Measurements from ENCODE around the gene ITGAD.
"Not testable (repeated sequence)": the region's sequence is repeated elsewhere in the genome, so short reads cannot be mapped to it uniquely, and the experiment has no call there.

The ITGAD gene

DNA sequence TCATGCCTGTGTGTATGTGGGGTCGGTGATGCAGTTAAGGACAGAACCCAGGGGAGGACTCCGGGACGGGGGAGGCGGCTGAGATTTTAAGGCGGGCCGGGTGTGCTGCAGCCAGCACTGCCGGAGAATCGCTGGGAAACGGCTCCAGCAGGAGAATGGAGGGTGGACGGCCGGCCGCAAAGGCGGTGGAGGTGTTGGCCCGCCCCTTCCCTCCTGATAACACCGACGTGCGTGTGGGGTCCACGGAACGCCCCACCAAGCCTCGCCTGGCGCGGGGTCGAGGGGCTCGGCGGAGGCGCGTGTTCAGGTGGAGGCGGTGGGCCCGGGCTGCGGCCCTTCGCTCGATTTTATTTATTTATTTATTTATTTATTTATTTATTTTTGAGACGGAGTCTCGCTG is 48.8 kb downstream of the ITGAD start:
- Mint-ChIP-seq H3K27me3 (no peaks in the 10 kb centered on the region), H3K9me3 (no peaks in the 10 kb centered on the region), H3K4me1 (ENCODE audit: low read depth) (peaks cover 26% of the 10 kb centered on the region), H3K27ac (peak overlapping the region; percentile 41), H3K36me3 (ENCODE audit: low read depth) (no peaks in the 10 kb centered on the region), H3K4me3 (peak overlapping the region; percentile 71)
- DNase-seq, result no peak

DNA sequence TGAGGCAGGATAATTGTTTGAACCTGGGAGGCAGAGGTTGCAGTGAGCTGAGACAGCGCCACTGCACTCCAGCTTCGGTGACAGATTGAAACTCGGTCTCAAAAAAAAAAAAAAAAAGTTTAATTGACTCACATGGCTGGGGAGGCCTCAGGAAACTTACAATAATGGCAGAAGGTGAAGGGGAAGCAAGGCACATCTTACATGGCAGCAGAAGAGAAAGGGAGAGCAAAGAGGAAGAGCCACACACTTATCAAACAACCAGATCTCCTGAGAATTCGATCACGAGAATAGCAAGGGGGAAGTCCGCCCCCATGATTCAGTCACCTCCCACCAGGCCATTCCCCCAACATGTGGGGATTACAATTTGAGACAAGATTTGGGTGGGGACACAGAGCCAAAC is 52.8 kb downstream of the ITGAD start:
- not testable (repeated sequence) for DNase-seq; H3K36me3 Mint-ChIP-seq (ENCODE audit: low read depth); H3K9me3 Mint-ChIP-seq; H3K27me3 Mint-ChIP-seq; H3K27ac Mint-ChIP-seq; H3K4me3 Mint-ChIP-seq
- H3K4me1 Mint-ChIP-seq (ENCODE audit: low read depth), result peaks cover 15% of the 10 kb centered on the region

DNA sequence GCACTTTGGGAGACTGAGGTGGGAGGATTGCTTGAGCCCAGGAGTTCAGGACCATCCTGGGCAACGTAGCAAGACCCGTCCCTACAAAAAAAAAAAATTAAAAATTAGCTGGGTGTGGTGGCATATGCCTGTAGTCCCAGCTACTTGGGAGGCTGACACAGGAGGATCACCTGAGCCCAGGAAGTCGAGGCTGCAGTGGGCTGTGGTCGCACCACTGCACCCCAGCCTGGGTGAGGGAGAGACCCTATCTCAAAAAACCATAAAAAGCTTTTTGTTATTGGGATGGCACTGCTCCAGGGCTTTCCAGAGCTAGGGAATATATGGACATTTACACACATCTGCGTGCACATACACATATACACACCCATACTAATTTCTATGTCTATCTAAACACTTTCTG is 58.1 kb downstream of the ITGAD start:
- no peak overlapping the region for H3K4me3 Mint-ChIP-seq
- no peak for DNase-seq
- H3K36me3 Mint-ChIP-seq (ENCODE audit: low read depth), result peaks cover 18% of the 10 kb centered on the region
- H3K27me3 Mint-ChIP-seq, result no peaks in the 10 kb centered on the region
- H3K4me1 Mint-ChIP-seq (ENCODE audit: low read depth), result peaks cover 30% of the 10 kb centered on the region
- no peak overlapping the region for H3K27ac Mint-ChIP-seq
- no peaks in the 10 kb centered on the region for H3K9me3 Mint-ChIP-seq

- H3K4me3 Mint-ChIP-seq, result no peak overlapping the region
- H3K27me3 Mint-ChIP-seq, result no peaks in the 10 kb centered on the region
- H3K4me1 Mint-ChIP-seq (ENCODE audit: low read depth), result peaks cover 34% of the 10 kb centered on the region
- no peak overlapping the region for H3K27ac Mint-ChIP-seq
- no peaks in the 10 kb centered on the region for H3K9me3 Mint-ChIP-seq
- H3K36me3 Mint-ChIP-seq (ENCODE audit: low read depth), result peaks cover 23% of the 10 kb centered on the region
- DNase-seq, result no peak
Observed at GRCh38 chr16:31451681-31452351, 58.7 kb downstream of the ITGAD start.

- Mint-ChIP-seq H3K27ac (peak overlapping the region; percentile 66), H3K36me3 (ENCODE audit: low read depth) (peaks cover 32% of the 10 kb centered on the region), H3K4me1 (ENCODE audit: low read depth) (peaks cover 42% of the 10 kb centered on the region), H3K9me3 (no peaks in the 10 kb centered on the region), H3K27me3 (no peaks in the 10 kb centered on the region), H3K4me3 (no peak overlapping the region)
- DNase-seq, result no peak
Observed at GRCh38 chr16:31452631-31453106, 59.5 kb downstream of the ITGAD start.

GRCh38 chr16:31453255-31454204 is 60.4 kb downstream of the ITGAD start:
- H3K4me1 Mint-ChIP-seq (ENCODE audit: low read depth), result peaks cover 48% of the 10 kb centered on the region
- no peaks in the 10 kb centered on the region for H3K27me3 Mint-ChIP-seq
- no peaks in the 10 kb centered on the region for H3K9me3 Mint-ChIP-seq
- peak; percentile 23 for DNase-seq
- H3K27ac Mint-ChIP-seq, result peak overlapping the region; percentile 63
- H3K36me3 Mint-ChIP-seq (ENCODE audit: low read depth), result peaks cover 39% of the 10 kb centered on the region
- H3K4me3 Mint-ChIP-seq, result no peak overlapping the region

GRCh38 chr16:31455601-31456314 is 62.6 kb downstream of the ITGAD start:
- Mint-ChIP-seq H3K4me1 (ENCODE audit: low read depth) (peaks cover 57% of the 10 kb centered on the region), H3K9me3 (no peaks in the 10 kb centered on the region), H3K27me3 (no peaks in the 10 kb centered on the region), H3K27ac (peak overlapping the region; percentile 80), H3K36me3 (ENCODE audit: low read depth) (peaks cover 41% of the 10 kb centered on the region), H3K4me3 (peak overlapping the region; percentile 90)
- no peak for DNase-seq

DNA sequence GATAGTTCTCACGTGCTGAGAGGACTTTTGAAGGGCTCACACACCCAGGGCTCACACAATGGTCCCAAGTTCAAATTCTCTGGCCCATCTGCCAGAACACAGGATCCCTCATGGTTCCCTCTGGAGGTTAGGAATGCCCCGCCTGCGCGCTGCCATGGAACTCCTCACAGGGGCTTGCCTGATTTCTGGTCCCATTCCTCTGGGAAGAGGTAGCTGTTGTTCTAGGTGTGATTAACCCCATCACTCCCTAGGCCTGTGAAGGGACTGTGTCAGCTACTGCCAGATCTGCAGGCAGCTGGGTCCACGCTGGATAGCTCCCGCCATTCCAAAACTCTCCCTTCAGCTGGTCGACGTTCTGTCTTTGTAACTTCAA is 63.8 kb downstream of the ITGAD start:
- peak overlapping the region; percentile 90 for H3K4me3 Mint-ChIP-seq
- H3K36me3 Mint-ChIP-seq (ENCODE audit: low read depth), result peaks cover 42% of the 10 kb centered on the region
- no peaks in the 10 kb centered on the region for H3K27me3 Mint-ChIP-seq
- H3K4me1 Mint-ChIP-seq (ENCODE audit: low read depth), result peaks cover 57% of the 10 kb centered on the region
- H3K9me3 Mint-ChIP-seq, result no peaks in the 10 kb centered on the region
- peak overlapping the region; percentile 99 for H3K27ac Mint-ChIP-seq
- no peak for DNase-seq

DNA sequence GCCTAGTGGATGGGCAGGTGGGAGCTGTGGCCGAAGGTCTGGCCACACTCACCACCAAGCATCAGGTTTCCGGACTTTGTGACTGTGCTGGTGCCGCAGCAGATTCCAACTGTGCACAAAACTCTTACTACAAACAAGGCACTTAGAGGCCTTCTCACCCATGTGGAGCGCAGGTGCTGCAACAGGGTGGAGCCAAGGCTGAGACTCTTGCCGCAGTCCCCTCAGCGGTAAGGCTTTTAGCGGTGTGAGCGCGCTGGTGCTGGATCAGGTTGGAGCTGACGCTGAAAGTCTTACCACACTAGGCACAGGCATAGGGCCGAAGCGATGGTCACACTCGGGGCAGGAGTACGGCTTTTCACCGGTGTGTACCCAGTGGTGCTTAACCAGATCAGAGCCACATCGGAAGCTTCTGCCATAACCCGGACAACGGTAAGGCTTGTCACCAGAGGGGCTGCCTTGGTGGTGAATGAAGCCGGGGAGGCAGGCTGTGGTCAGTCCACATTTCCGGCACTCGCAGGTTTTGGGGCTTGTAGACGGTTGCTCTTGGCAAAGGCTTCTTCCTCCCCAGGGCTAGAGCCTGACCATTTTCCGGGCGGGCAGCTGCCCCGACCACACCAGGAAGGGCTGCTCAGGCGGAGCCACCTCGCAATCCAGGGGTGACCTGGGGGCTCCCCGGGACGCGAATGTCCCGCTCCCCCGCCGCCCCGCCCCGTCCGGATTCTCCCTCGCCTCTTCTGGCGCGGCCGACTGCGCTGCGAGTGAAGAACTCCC is 65.1 kb downstream of the ITGAD start:
- DNase-seq, result peak; percentile 73
- Mint-ChIP-seq H3K4me3 (peak overlapping the region; percentile 90), H3K9me3 (no peaks in the 10 kb centered on the region), H3K36me3 (ENCODE audit: low read depth) (peaks cover 54% of the 10 kb centered on the region), H3K27me3 (no peaks in the 10 kb centered on the region), H3K27ac (peak overlapping the region; percentile 99), H3K4me1 (ENCODE audit: low read depth) (peaks cover 55% of the 10 kb centered on the region)

DNA sequence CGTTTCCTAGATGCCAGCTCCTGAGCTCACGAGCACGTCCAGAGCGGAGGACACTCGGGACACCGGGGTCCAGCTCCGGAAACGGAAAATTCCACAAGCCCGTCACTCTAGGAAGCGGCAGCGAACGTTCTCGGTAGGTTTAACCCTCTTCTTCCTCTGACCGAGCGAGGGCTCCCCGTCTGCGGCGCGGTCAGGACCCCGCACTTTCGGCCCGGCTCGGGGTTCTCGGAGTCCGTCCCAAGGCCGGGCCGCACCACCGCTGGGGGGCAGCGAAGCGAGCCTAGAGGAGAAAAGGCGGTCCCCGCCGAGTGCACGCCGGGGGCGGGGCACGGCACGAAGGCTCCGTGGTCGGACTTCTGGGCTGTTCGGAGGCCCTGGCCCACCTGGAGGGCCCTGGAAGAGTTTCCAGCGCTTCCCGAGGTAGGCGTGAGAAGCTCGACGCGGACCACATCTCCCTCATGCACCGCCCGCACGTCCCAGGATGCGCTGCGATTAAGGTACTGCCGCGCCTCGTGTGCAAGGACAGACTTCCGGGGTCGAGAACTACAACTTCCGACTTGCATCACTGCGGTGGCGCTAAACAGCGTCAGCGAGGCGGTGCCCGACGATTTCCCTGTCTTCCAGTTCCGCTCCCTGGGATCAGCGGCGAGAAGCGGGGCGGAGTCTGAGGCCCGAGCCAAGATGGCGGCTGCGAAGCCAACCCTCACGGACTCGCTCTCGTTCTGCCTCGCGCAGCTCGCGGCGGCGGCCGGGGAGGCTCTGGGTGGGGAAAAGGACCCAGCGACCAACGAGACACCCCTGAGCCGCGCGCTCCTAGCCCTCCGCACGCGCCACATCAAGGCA is 65.9 kb downstream of the ITGAD start, which contains the start of gene ARMC5:
Gene ARMC5, plus strand, starts transcription at position 658 of the 843 bp plus-strand sequence. Its CDS starts 24 bp downstream, at position 682.
- Mint-ChIP-seq H3K27ac (peak within 1 kb of the TSS; percentile 99), H3K4me1 (ENCODE audit: low read depth) (peaks cover 50% of the 10 kb centered on the region), H3K4me3 (peak within 1 kb of the TSS; percentile 90), H3K27me3 (no peaks in the 10 kb centered on the region), H3K36me3 (ENCODE audit: low read depth) (peaks cover 58% of the 10 kb centered on the region), H3K9me3 (no peaks in the 10 kb centered on the region)
- peak; percentile 97 for DNase-seq

GRCh38 chr16:31459687-31460581 is 66.8 kb downstream of the ITGAD start:
- H3K27me3 Mint-ChIP-seq, result no peaks in the 10 kb centered on the region
- H3K27ac Mint-ChIP-seq, result peak overlapping the region; percentile 99
- peaks cover 46% of the 10 kb centered on the region for H3K4me1 Mint-ChIP-seq (ENCODE audit: low read depth)
- peak overlapping the region; percentile 90 for H3K4me3 Mint-ChIP-seq
- H3K36me3 Mint-ChIP-seq (ENCODE audit: low read depth), result peaks cover 62% of the 10 kb centered on the region
- DNase-seq, result peak; percentile 100
- H3K9me3 Mint-ChIP-seq, result no peaks in the 10 kb centered on the region

DNA sequence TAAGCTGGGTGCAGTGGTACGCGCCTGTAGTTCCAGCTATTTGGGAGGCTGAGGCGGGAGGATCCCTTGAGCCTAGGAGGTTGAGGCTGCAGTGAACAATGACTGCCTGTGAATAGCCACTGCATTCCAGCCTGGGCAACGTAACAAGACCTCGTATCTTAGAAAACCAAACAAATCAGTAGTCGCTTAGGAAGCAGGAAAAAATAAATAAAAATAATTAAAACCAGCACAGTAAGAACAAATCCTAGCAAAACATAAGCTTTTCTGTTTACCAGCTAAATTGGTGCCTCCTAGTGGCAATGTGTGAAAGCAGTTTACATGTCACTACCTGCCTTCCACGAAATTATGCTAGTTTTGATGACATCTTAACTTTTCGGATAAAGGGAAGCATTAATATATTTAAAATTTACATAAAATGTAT is 67.5 kb downstream of the ITGAD start:
- H3K27me3 Mint-ChIP-seq, result no peaks in the 10 kb centered on the region
- peak overlapping the region; percentile 99 for H3K27ac Mint-ChIP-seq
- H3K4me3 Mint-ChIP-seq, result peak overlapping the region; percentile 86
- DNase-seq, result no peak
- H3K4me1 Mint-ChIP-seq (ENCODE audit: low read depth), result peaks cover 39% of the 10 kb centered on the region
- no peaks in the 10 kb centered on the region for H3K9me3 Mint-ChIP-seq
- H3K36me3 Mint-ChIP-seq (ENCODE audit: low read depth), result peaks cover 63% of the 10 kb centered on the region
